ENCODE data around the gene SFTA2.
"Not testable (repeated sequence)": the region's sequence is repeated elsewhere in the genome, so short reads cannot be mapped to it uniquely, and the experiment has no call there.

The SFTA2 gene

GRCh38 chr6:30908700-30909099 is 23.3 kb downstream of the SFTA2 start:
- no peak for DNase-seq

- peak; percentile 93 for DNase-seq
These were observed 24.0 kb downstream of the SFTA2 start, which contains the start of gene GTF2H4 for GRCh38 chr6:30907758-30908591. Gene GTF2H4, plus strand, starts transcription at chr6:30908207.

- not testable (repeated sequence) for DNase-seq
These were observed 24.6 kb downstream of the SFTA2 start for GRCh38 chr6:30907290-30907757.

- DNase-seq = no peak
These were observed 28.7 kb downstream of the SFTA2 start for GRCh38 chr6:30903236-30903635.

GRCh38 chr6:30902709-30903108 is 29.3 kb downstream of the SFTA2 start:
- no peak for DNase-seq

GRCh38 chr6:30902196-30902595 is 29.8 kb downstream of the SFTA2 start:
- DNase-seq = not testable (repeated sequence)

- DNase-seq = no peak
These were observed 30.5 kb downstream of the SFTA2 start for GRCh38 chr6:30901436-30901835.

GRCh38 chr6:30900863-30901417 is 31.0 kb downstream of the SFTA2 start:
- no peak for DNase-seq

- no peak for DNase-seq
These were observed 33.1 kb downstream of the SFTA2 start for GRCh38 chr6:30898750-30899360.

GRCh38 chr6:30897882-30898281 is 34.1 kb downstream of the SFTA2 start:
- DNase-seq = no peak

- DNase-seq = no peak
These were observed 35.4 kb downstream of the SFTA2 start for GRCh38 chr6:30896541-30896940.

- DNase-seq = no peak
These were observed 36.6 kb downstream of the SFTA2 start for GRCh38 chr6:30895343-30895742.

GRCh38 chr6:30894935-30895334 is 37.0 kb downstream of the SFTA2 start:
- DNase-seq = no peak

- DNase-seq = no peak
These were observed 37.6 kb downstream of the SFTA2 start for GRCh38 chr6:30894381-30894780.

GRCh38 chr6:30893666-30894065 is 38.3 kb downstream of the SFTA2 start:
- DNase-seq = no peak

GRCh38 chr6:30893001-30893591 is 38.9 kb downstream of the SFTA2 start:
- DNase-seq = no peak

- no peak for DNase-seq
These were observed 40.0 kb downstream of the SFTA2 start for GRCh38 chr6:30891816-30892538.

- DNase-seq = no peak
These were observed 40.6 kb downstream of the SFTA2 start for GRCh38 chr6:30891450-30891723.

- DNase-seq = no peak
These were observed 41.1 kb downstream of the SFTA2 start for GRCh38 chr6:30890646-30891449.

GRCh38 chr6:30889921-30890645 is 41.9 kb downstream of the SFTA2 start:
- DNase-seq = no peak

- DNase-seq = no peak
These were observed 42.5 kb downstream of the SFTA2 start for GRCh38 chr6:30889496-30889885.
